WTC11 (cell line): ENCODE data around the gene SNAP25.

Source experiments
- ATF2 ChIP-seq: sonication (generic); formaldehyde crosslinking; IDR thresholded peaks from 2 replicates; pipeline ENCODE4 v1.8.1; 2022; ENCODE audit warnings: low read depth, missing genetic modification reagents, borderline replicate concordance
- CTCF ChIP-seq: fragments of 200-600 bp; IDR thresholded peaks from 2 replicates; pipeline ENCODE4 v1.8.0; 2022; ENCODE audit warnings: antibody characterized with exemption
- NR3C1 ChIP-seq: sonication (generic); formaldehyde crosslinking; conservative IDR thresholded peaks from 2 replicates; pipeline ENCODE4 v1.8.1; 2023; ENCODE audit warnings: low read depth, mild to moderate bottlenecking, missing genetic modification reagents

GRCh38 chr20:10271494-10272219 is 53.0 kb downstream of the SNAP25 start:
- TF ChIP-seq ATF2: no peak
- no peak for TF ChIP-seq NR3C1 (CRISPR knock-in tag)
- TF ChIP-seq CTCF: no peak
